DOHH2 (cell line): Measurements from ENCODE around the gene AATF.

Experiments
- EZH2phosphoT487 ChIP-seq: fragments of 200-600 bp; sonication (generic); IDR thresholded peaks from 2 replicates; pipeline ENCODE4 v1.6.1; 2017; ENCODE audit warnings: borderline replicate concordance, mild to moderate bottlenecking, antibody characterized with exemption, low read length, moderate library complexity, mixed read lengths
- TF ChIP-seq, protein P1 (sequence below): fragments of 200-600 bp; sonication (generic); IDR thresholded peaks from one replicate; pipeline ENCODE4 v1.5.1; 2014; ENCODE audit warnings: antibody characterized with exemption, mild to moderate bottlenecking, low read depth, low read length; ENCODE audit not compliant: poor library complexity, severe bottlenecking

DNA sequence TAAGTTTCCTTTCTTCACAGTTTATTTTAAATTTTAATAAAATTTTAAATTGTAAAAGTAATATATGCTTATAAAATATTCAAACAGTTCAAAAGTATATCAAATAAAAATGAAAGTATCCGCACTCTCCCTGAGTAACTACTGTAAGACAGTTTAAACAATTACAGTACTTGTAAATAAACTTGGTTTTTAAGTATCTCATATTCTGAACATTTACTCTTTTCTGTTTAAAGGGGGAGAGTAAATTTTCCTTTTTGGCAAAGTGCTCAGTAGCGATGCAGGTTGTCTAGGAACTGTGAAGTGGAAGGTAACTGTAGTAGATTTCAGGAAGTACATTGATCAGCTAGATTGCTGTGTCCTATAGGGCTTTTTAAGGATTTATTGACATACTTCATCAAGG lies 28.8 kb downstream of the AATF start:
- TF ChIP-seq, protein P1, sequence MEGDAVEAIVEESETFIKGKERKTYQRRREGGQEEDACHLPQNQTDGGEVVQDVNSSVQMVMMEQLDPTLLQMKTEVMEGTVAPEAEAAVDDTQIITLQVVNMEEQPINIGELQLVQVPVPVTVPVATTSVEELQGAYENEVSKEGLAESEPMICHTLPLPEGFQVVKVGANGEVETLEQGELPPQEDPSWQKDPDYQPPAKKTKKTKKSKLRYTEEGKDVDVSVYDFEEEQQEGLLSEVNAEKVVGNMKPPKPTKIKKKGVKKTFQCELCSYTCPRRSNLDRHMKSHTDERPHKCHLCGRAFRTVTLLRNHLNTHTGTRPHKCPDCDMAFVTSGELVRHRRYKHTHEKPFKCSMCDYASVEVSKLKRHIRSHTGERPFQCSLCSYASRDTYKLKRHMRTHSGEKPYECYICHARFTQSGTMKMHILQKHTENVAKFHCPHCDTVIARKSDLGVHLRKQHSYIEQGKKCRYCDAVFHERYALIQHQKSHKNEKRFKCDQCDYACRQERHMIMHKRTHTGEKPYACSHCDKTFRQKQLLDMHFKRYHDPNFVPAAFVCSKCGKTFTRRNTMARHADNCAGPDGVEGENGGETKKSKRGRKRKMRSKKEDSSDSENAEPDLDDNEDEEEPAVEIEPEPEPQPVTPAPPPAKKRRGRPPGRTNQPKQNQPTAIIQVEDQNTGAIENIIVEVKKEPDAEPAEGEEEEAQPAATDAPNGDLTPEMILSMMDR, result no peak
- TF ChIP-seq EZH2phosphoT487, result no peak
